Activated CD4-positive, alpha-beta memory T cell treated with anti-CD3 and anti-CD28 coated beads, Interleukin-2, amount 10 ng/mL, durations not matched to agents 7 days and 5 days (primary cell): ENCODE measurements around the gene TEX2. TPM values are rescaled to one million over a fixed set of nuclear protein-coding genes. Genes with fewer than 3 reads are reported as not detected.
"Not testable (repeated sequence)": the region's sequence is repeated elsewhere in the genome, so short reads cannot be mapped to it uniquely, and the experiment has no call there.

Experiments used
- CTCF ChIA-PET: fragments of 350-600 bp; sonication (Branson Sonifier 250); formaldehyde crosslinking; loops from one replicate; lab custom pipeline; 2021; ENCODE audit warnings: antibody characterized with exemption, inconsistent platforms; lab: Charles Lee
- POLR2A ChIA-PET: fragments of 350-600 bp; sonication (Branson Sonifier 250); formaldehyde crosslinking; loops from one replicate; lab custom pipeline; 2021; ENCODE audit warnings: antibody characterized with exemption; lab: Charles Lee
- DNase-seq: peaks from one replicate; pipeline ENCODE4 v3.0.0-alpha.2; 2020
- H3K27ac Mint-ChIP-seq: one replicate; pipeline ENCODE4 v1.8.0; 2021; ENCODE audit warnings: mild to moderate bottlenecking, mixed read lengths
- H3K27me3 Mint-ChIP-seq: one replicate; pipeline ENCODE4 v1.8.0; 2021; ENCODE audit warnings: mixed read lengths
- H3K36me3 Mint-ChIP-seq: one replicate; pipeline ENCODE4 v1.8.0; 2021; ENCODE audit warnings: low read depth, mixed read lengths
- H3K4me1 Mint-ChIP-seq: one replicate; pipeline ENCODE4 v1.8.0; 2021; ENCODE audit warnings: mixed read lengths
- H3K4me3 Mint-ChIP-seq: one replicate; pipeline ENCODE4 v1.8.0; 2021; ENCODE audit warnings: mild to moderate bottlenecking, mixed read lengths
- H3K9me3 Mint-ChIP-seq: one replicate; pipeline ENCODE4 v1.8.0; 2021; ENCODE audit warnings: mixed read lengths
- total RNA-seq, 2 experiments: library from RNA; stranded (reverse); gene quantifications; one replicate each; pipeline ENCODE4 v1.2.3, GENCODE V29; 2021

The TEX2 gene
- total RNA-seq, 2 experiments from 2014 or later: 10.5 to 12.4 TPM

- H3K4me3 Mint-ChIP-seq: no peak overlapping the region
- no peak for DNase-seq
- POLR2A ChIA-PET: interaction anchor here (1.0 kb wide), 1 partner anchor 50 kb away, joined by 4 read pairs; no protein-coding TSS in a partner anchor
- CTCF ChIA-PET: interaction anchor here (0.6 kb wide), 1 partner anchor 1098 kb away, joined by 3 read pairs; no protein-coding TSS in a partner anchor
- H3K27ac Mint-ChIP-seq: no peak overlapping the region
- H3K9me3 Mint-ChIP-seq: peaks cover 2% of the 10 kb centered on the region
- H3K4me1 Mint-ChIP-seq: peaks cover 17% of the 10 kb centered on the region
- no peaks in the 10 kb centered on the region for H3K27me3 Mint-ChIP-seq
- H3K36me3 Mint-ChIP-seq: peaks cover 9% of the 10 kb centered on the region
Measured at GRCh38 chr17:64196601-64197000, 66.5 kb downstream of the TEX2 start.

GRCh38 chr17:64193561-64193960 lies 69.5 kb downstream of the TEX2 start:
- ChIA-PET POLR2A (interaction anchor here (1.1 to 1.2 kb wide), 2 partner anchors 29 to 48 kb away, joined by 3 to 6 read pairs; no protein-coding TSS in a partner anchor), CTCF (interaction anchor here (1.1 kb wide), 2 partner anchors 9 to 60 kb away, joined by 3 to 4 read pairs; no protein-coding TSS in a partner anchor)
- no peak for DNase-seq
- H3K4me1 Mint-ChIP-seq: peaks cover 5% of the 10 kb centered on the region
- no peaks in the 10 kb centered on the region for H3K27me3 Mint-ChIP-seq
- peaks cover 2% of the 10 kb centered on the region for H3K9me3 Mint-ChIP-seq
- no peak overlapping the region for H3K27ac Mint-ChIP-seq
- peaks cover 9% of the 10 kb centered on the region for H3K36me3 Mint-ChIP-seq
- no peak overlapping the region for H3K4me3 Mint-ChIP-seq

GRCh38 chr17:64192589-64192988 lies 70.5 kb downstream of the TEX2 start:
- ChIA-PET POLR2A (no interaction called here), CTCF (no interaction called here)
- Mint-ChIP-seq H3K27me3 (no peaks in the 10 kb centered on the region), H3K4me1 (peaks cover 5% of the 10 kb centered on the region), H3K36me3 (peaks cover 13% of the 10 kb centered on the region), H3K27ac (no peak overlapping the region), H3K4me3 (no peak overlapping the region), H3K9me3 (no peaks in the 10 kb centered on the region)
- DNase-seq: no peak

GRCh38 chr17:64190472-64190871 lies 72.6 kb downstream of the TEX2 start:
- Mint-ChIP-seq H3K36me3 (peaks cover 11% of the 10 kb centered on the region), H3K4me3 (no peak overlapping the region), H3K9me3 (no peaks in the 10 kb centered on the region), H3K27me3 (no peaks in the 10 kb centered on the region), H3K27ac (no peak overlapping the region), H3K4me1 (peaks cover 1% of the 10 kb centered on the region)
- no peak for DNase-seq
- CTCF ChIA-PET: no interaction called here
- POLR2A ChIA-PET: no interaction called here

- peaks cover 15% of the 10 kb centered on the region for H3K36me3 Mint-ChIP-seq
- no peaks in the 10 kb centered on the region for H3K27me3 Mint-ChIP-seq
- H3K9me3 Mint-ChIP-seq: no peaks in the 10 kb centered on the region
- H3K27ac Mint-ChIP-seq: no peak overlapping the region
- DNase-seq: no peak
- H3K4me3 Mint-ChIP-seq: no peak overlapping the region
- CTCF ChIA-PET: no interaction called here
- POLR2A ChIA-PET: no interaction called here
- peaks cover 19% of the 10 kb centered on the region for H3K4me1 Mint-ChIP-seq
Measured at GRCh38 chr17:64188088-64188487, 75.0 kb downstream of the TEX2 start.

GRCh38 chr17:64187093-64187895 lies 75.8 kb downstream of the TEX2 start:
- DNase-seq: no peak
- Mint-ChIP-seq H3K27ac (no peak overlapping the region), H3K4me1 (peaks cover 19% of the 10 kb centered on the region), H3K36me3 (peaks cover 13% of the 10 kb centered on the region), H3K9me3 (no peaks in the 10 kb centered on the region), H3K27me3 (no peaks in the 10 kb centered on the region), H3K4me3 (no peak overlapping the region)
- ChIA-PET POLR2A (no interaction called here), CTCF (no interaction called here)

- no peak overlapping the region for H3K27ac Mint-ChIP-seq
- peaks cover 19% of the 10 kb centered on the region for H3K4me1 Mint-ChIP-seq
- H3K36me3 Mint-ChIP-seq: peaks cover 13% of the 10 kb centered on the region
- DNase-seq: no peak
- ChIA-PET CTCF (interaction anchor here (1.1 kb wide), 1 partner anchor 159 kb away, joined by 3 read pairs; no protein-coding TSS in a partner anchor), POLR2A (no interaction called here)
- no peak overlapping the region for H3K4me3 Mint-ChIP-seq
- H3K27me3 Mint-ChIP-seq: no peaks in the 10 kb centered on the region
- no peaks in the 10 kb centered on the region for H3K9me3 Mint-ChIP-seq
Measured at GRCh38 chr17:64186171-64187092, 76.6 kb downstream of the TEX2 start.

GRCh38 chr17:64185557-64185956 lies 77.5 kb downstream of the TEX2 start:
- H3K27me3 Mint-ChIP-seq, H3K27ac Mint-ChIP-seq, H3K4me3 Mint-ChIP-seq, DNase-seq, H3K9me3 Mint-ChIP-seq: not testable (repeated sequence)
- ChIA-PET POLR2A (interaction anchor here (1.5 kb wide), 1 partner anchor 77 kb away, joined by 4 read pairs; the partner anchor contains the start of gene TEX2), CTCF (interaction anchor here (1.1 kb wide), 1 partner anchor 158 kb away, joined by 3 read pairs; no protein-coding TSS in a partner anchor)
- Mint-ChIP-seq H3K4me1 (peaks cover 19% of the 10 kb centered on the region), H3K36me3 (peaks cover 13% of the 10 kb centered on the region)

GRCh38 chr17:64185101-64185500 lies 78.0 kb downstream of the TEX2 start:
- POLR2A ChIA-PET: interaction anchor here (1.5 to 2.1 kb wide), 2 partner anchors 39 to 78 kb away, joined by 4 to 7 read pairs; partner anchors contain the start of gene TEX2
- Mint-ChIP-seq H3K27me3 (no peaks in the 10 kb centered on the region), H3K27ac (no peak overlapping the region), H3K4me3 (no peak overlapping the region), H3K9me3 (no peaks in the 10 kb centered on the region), H3K36me3 (peaks cover 13% of the 10 kb centered on the region), H3K4me1 (peaks cover 19% of the 10 kb centered on the region)
- no peak for DNase-seq
- CTCF ChIA-PET: interaction anchor here (0.7 to 1.1 kb wide), 2 partner anchors 156 to 296 kb away, joined by 3 read pairs; no protein-coding TSS in a partner anchor

GRCh38 chr17:64183815-64184214 lies 79.2 kb downstream of the TEX2 start:
- Mint-ChIP-seq H3K27ac (peak overlapping the region; percentile 14), H3K4me3 (no peak overlapping the region), H3K4me1 (peaks cover 19% of the 10 kb centered on the region), H3K27me3 (no peaks in the 10 kb centered on the region), H3K9me3 (peaks cover 2% of the 10 kb centered on the region), H3K36me3 (peaks cover 22% of the 10 kb centered on the region)
- ChIA-PET POLR2A (interaction anchor here (0.7 to 2.1 kb wide), 2 partner anchors 38 to 98 kb away, joined by 3 to 7 read pairs; no protein-coding TSS in a partner anchor), CTCF (interaction anchor here (1.1 kb wide), 1 partner anchor 295 kb away, joined by 3 read pairs; no protein-coding TSS in a partner anchor)
- DNase-seq: peak; percentile 28

GRCh38 chr17:64182325-64183012 lies 80.6 kb downstream of the TEX2 start:
- DNase-seq: no peak
- POLR2A ChIA-PET: no interaction called here
- Mint-ChIP-seq H3K27ac (no peak overlapping the region), H3K27me3 (no peaks in the 10 kb centered on the region), H3K9me3 (peaks cover 2% of the 10 kb centered on the region), H3K36me3 (peaks cover 18% of the 10 kb centered on the region), H3K4me1 (peaks cover 19% of the 10 kb centered on the region), H3K4me3 (no peak overlapping the region)
- CTCF ChIA-PET: interaction anchor here (0.7 kb wide), 1 partner anchor 41 kb away, joined by 3 read pairs; no protein-coding TSS in a partner anchor
